ENCODE results near the gene HOXB2. TPM values are rescaled to one million over a fixed set of nuclear protein-coding genes. Genes with fewer than 3 reads are reported as not detected.

The HOXB2 gene
- total RNA-seq, 2 experiments from 2014 or later: 3.4 to 4.7 TPM

DNA sequence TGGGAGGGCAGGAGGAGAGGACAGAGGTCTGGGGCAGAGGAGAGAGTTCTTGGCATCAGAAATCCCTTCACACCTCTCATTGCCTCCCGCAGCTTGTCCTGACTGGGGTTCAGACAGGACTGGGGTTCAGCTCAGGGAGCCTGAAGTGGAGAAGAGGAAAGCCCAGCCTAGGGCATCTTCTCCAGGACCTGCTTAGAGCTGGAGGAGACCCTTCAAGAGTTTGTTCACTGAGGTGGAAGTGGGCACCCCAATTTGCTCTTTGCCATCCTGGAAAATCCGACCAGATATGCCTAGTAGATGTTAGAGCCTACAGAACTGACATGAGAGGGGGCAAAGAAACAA lies 43.1 kb upstream of the HOXB2 start:
- ChIA-PET POLR2A (no interaction called here), CTCF (interaction anchor here (0.6 to 2.0 kb wide), 8 partner anchors 20 to 507 kb away, joined by 3 to 8 read pairs (median 4); partner anchors contain the start of gene HOXB8)
- Mint-ChIP-seq H3K4me3 (no peak overlapping the region), H3K4me1 (peaks cover 50% of the 10 kb centered on the region), H3K9me3 (no peaks in the 10 kb centered on the region), H3K27ac (no peak overlapping the region), H3K36me3 (ENCODE audit: low read depth) (peaks cover 8% of the 10 kb centered on the region), H3K27me3 (peaks cover 97% of the 10 kb centered on the region)
- no peak for DNase-seq

- peaks cover 50% of the 10 kb centered on the region for H3K4me1 Mint-ChIP-seq
- DNase-seq: no peak
- ChIA-PET CTCF (interaction anchor here (0.9 to 2.0 kb wide), 9 partner anchors 20 to 506 kb away, joined by 3 to 8 read pairs (median 4); partner anchors contain the start of gene HOXB8), POLR2A (interaction anchor here (0.6 kb wide), 1 partner anchor 117 kb away, joined by 3 read pairs; no protein-coding TSS in a partner anchor)
- no peaks in the 10 kb centered on the region for H3K9me3 Mint-ChIP-seq
- no peak overlapping the region for H3K27ac Mint-ChIP-seq
- H3K4me3 Mint-ChIP-seq: no peak overlapping the region
- H3K36me3 Mint-ChIP-seq (ENCODE audit: low read depth): peaks cover 8% of the 10 kb centered on the region
- peaks cover 97% of the 10 kb centered on the region for H3K27me3 Mint-ChIP-seq
Observed at GRCh38 chr17:48587276-48588073, 42.6 kb upstream of the HOXB2 start.

GRCh38 chr17:48586355-48587258 lies 41.7 kb upstream of the HOXB2 start:
- CTCF ChIA-PET: interaction anchor here (0.9 to 2.0 kb wide), 7 partner anchors 19 to 278 kb away, joined by 3 to 8 read pairs (median 3); partner anchors contain the start of gene HOXB8
- no peak for DNase-seq
- Mint-ChIP-seq H3K4me3 (peak overlapping the region; percentile 83), H3K4me1 (peaks cover 50% of the 10 kb centered on the region), H3K36me3 (ENCODE audit: low read depth) (peaks cover 8% of the 10 kb centered on the region), H3K27ac (no peak overlapping the region), H3K27me3 (peaks cover 96% of the 10 kb centered on the region), H3K9me3 (no peaks in the 10 kb centered on the region)
- POLR2A ChIA-PET: no interaction called here

DNA sequence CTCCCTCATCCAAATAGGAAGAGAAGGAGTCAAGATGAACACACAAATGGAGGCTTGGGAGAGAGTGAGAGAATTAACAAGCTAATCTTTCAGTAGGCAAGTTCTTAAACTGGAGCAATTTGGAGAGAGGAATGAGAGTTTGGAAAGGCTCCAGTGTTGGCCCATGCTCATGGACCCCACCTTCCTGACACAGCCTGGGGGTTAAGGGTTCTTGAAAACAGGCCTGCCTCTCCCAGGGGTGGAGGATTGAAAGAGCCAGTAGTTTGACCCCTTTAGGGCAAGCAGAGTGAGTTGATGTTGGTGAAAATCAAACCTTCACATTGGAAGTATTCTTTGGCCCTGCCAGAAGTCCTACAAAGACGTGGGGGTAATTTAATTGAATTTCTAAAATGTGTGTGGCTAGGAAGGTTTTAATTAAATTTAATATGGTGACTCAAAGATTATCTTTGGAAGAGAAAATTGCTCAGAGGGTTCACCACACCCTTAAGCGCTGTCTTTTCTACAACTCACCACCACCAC lies 39.4 kb upstream of the HOXB2 start:
- Mint-ChIP-seq H3K27ac (no peak overlapping the region), H3K4me1 (peaks cover 66% of the 10 kb centered on the region), H3K4me3 (peak overlapping the region; percentile 17), H3K36me3 (ENCODE audit: low read depth) (peaks cover 7% of the 10 kb centered on the region), H3K27me3 (peaks cover 97% of the 10 kb centered on the region), H3K9me3 (no peaks in the 10 kb centered on the region)
- ChIA-PET POLR2A (no interaction called here), CTCF (interaction anchor here (1.2 to 1.6 kb wide), 2 partner anchors 9 to 80 kb away, joined by 3 to 6 read pairs; no protein-coding TSS in a partner anchor)
- DNase-seq: no peak

DNA sequence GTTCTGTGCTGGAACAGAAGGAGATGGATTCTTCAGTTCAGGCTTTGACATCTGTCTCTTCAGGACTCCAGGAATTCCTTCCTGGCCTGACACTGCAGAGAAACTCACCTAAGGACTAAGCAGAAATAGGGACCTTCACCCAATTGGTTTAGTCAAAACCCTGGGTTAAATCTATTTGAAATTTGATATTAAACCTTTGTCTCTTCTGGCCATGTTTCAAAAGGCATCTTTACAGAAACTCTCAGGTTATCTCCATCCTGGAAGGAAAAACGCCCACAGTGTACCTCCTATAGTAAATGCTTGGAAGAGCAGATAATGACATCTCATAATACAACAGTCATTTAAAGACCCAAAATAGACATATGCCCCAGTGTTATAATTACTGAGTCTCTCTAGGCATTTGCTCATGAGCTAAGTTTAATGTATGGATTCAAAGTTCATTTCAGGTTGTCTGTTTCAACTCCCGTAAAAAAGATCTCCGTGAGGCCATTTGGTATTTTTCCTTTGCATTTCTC lies 38.9 kb upstream of the HOXB2 start:
- CTCF ChIA-PET: interaction anchor here (1.1 to 1.6 kb wide), 4 partner anchors 9 to 245 kb away, joined by 3 to 6 read pairs (median 3); no protein-coding TSS in a partner anchor
- H3K9me3 Mint-ChIP-seq: no peaks in the 10 kb centered on the region
- H3K4me3 Mint-ChIP-seq: no peak overlapping the region
- peaks cover 97% of the 10 kb centered on the region for H3K27me3 Mint-ChIP-seq
- DNase-seq: no peak
- H3K4me1 Mint-ChIP-seq: peaks cover 71% of the 10 kb centered on the region
- H3K36me3 Mint-ChIP-seq (ENCODE audit: low read depth): peaks cover 11% of the 10 kb centered on the region
- H3K27ac Mint-ChIP-seq: no peak overlapping the region
- POLR2A ChIA-PET: interaction anchor here (0.5 kb wide), 1 partner anchor 495 kb away, joined by 5 read pairs; no protein-coding TSS in a partner anchor

- Mint-ChIP-seq H3K9me3 (no peaks in the 10 kb centered on the region), H3K27ac (no peak overlapping the region), H3K4me1 (peaks cover 70% of the 10 kb centered on the region), H3K27me3 (peaks cover 90% of the 10 kb centered on the region), H3K36me3 (ENCODE audit: low read depth) (peaks cover 13% of the 10 kb centered on the region), H3K4me3 (peak overlapping the region; percentile 51)
- no peak for DNase-seq
- POLR2A ChIA-PET: no interaction called here
- CTCF ChIA-PET: interaction anchor here (0.8 to 1.5 kb wide), 7 partner anchors 27 to 244 kb away, joined by 3 to 5 read pairs (median 3); partner anchors contain the start of gene HOXB9
Observed at GRCh38 chr17:48582750-48583069, 37.8 kb upstream of the HOXB2 start.

DNA sequence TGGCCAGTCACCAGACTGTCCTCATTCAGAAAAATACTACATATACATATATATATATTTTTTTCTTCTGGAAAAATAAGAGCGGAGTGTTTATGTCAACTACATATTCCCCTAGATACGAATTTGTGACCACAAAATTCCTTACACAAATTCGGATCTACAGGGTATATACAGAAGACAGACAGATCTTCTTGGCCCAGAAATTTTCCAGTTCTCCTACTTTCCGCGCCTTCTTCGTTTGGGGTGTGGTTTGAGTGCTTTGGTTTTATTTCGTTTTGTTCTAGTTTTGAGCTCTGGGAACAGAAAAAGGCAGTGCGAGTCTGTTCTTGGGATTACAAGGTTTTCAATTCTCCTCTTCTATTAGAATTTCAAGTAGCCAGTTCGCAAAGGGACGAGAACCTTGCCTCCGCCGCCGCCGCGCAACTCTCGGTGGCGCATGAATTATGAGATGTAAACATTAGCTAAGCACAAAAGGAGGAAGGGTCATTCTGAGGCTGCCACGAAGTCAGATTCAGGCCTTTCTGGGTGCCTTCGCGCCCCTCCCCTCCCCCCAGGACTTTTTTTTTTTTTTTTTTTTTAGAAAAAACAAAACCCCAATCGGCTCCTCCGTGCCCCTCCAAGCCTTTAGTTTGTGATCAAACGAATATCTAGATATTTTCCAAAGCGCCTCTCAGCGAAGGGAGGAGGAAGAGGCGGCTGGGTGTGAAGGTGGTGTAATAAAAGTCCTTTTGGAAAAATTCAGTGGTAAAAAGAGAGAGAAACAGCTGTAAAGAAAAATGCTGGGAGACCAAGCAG lies 35.0 kb upstream of the HOXB2 start:
- POLR2A ChIA-PET: interaction anchor here (0.7 kb wide), 1 partner anchor 33 kb away, joined by 3 read pairs; no protein-coding TSS in a partner anchor
- H3K27me3 Mint-ChIP-seq: peaks cover 69% of the 10 kb centered on the region
- CTCF ChIA-PET: no interaction called here
- peak overlapping the region; percentile 86 for H3K4me3 Mint-ChIP-seq
- H3K4me1 Mint-ChIP-seq: peaks cover 66% of the 10 kb centered on the region
- DNase-seq: no peak
- no peaks in the 10 kb centered on the region for H3K9me3 Mint-ChIP-seq
- H3K36me3 Mint-ChIP-seq (ENCODE audit: low read depth): peaks cover 14% of the 10 kb centered on the region
- no peak overlapping the region for H3K27ac Mint-ChIP-seq

DNA sequence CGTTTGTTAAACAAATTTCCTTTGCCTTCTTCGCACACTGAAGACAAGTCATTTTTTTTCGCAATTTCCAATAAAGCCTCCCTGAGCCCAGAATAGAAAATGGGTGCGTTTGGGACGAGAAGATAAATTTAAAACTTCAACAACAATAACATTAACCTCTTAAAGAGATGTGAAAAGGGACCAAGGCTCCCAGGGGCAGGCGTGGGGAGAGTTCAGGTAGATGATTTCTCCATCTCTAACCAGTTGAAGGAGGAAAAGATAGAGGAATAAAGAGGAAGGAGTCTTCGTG lies 34.5 kb upstream of the HOXB2 start:
- Mint-ChIP-seq H3K9me3 (no peaks in the 10 kb centered on the region), H3K4me1 (peaks cover 65% of the 10 kb centered on the region), H3K27me3 (peaks cover 64% of the 10 kb centered on the region), H3K27ac (no peak overlapping the region), H3K36me3 (ENCODE audit: low read depth) (peaks cover 14% of the 10 kb centered on the region), H3K4me3 (peak overlapping the region; percentile 86)
- DNase-seq: no peak
- CTCF ChIA-PET: no interaction called here
- POLR2A ChIA-PET: no interaction called here

DNA sequence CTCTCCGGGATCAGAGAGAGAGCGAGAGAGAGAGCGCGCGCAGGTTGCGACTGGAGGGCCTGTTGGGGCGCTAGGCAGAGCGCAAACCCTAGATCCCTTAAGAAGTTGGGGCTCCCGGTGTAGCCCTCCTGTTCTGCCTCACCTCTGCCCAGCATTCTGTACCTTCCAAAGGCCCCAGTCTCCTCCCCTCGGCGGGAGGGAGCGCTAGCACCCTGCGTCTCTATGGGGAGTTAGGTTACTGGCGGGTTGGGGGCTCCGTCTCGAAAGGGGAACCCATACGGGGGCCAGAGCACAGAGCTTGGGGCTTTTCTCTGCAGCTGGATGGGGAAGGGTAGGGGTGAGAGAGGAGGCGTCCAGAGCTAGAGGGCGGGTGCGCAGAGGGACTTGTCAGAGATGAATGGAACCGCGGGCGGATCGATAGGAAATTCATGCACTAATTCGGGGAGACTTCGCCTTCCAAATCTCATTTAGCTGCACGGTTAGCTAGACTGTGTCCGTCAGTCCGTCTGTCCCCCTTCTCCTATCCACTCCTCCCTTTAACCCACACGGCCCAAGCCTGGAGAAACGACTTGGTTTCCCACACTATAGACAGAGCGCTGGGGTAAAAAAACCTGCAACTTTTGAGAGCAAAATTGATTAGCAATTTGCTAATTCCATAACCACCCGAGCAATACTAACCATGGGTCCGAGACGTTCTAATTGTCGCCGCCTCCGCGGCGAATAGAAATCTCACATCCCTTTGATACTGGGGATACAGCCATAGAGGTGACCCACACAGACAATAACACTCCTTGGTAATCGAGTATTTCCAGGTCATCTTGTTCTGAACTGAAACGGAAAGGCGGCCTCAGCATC lies 33.9 kb upstream of the HOXB2 start:
- Mint-ChIP-seq H3K4me1 (peaks cover 65% of the 10 kb centered on the region), H3K4me3 (peak overlapping the region; percentile 86), H3K27me3 (peaks cover 59% of the 10 kb centered on the region), H3K27ac (peak overlapping the region; percentile 7), H3K9me3 (no peaks in the 10 kb centered on the region), H3K36me3 (ENCODE audit: low read depth) (peaks cover 14% of the 10 kb centered on the region)
- no peak for DNase-seq
- ChIA-PET POLR2A (no interaction called here), CTCF (interaction anchor here (0.6 kb wide), 1 partner anchor 151 kb away, joined by 3 read pairs; no protein-coding TSS in a partner anchor)

GRCh38 chr17:48577946-48578615 lies 33.2 kb upstream of the HOXB2 start, which contains the start of gene HOXB4:
Gene HOXB4 (minus strand): TSS chr17:48578350. CDS start chr17:48578319, 31 bp downstream.
- Mint-ChIP-seq H3K36me3 (ENCODE audit: low read depth) (peaks cover 14% of the 10 kb centered on the region), H3K4me1 (peaks cover 67% of the 10 kb centered on the region), H3K27me3 (peaks cover 56% of the 10 kb centered on the region), H3K9me3 (no peaks in the 10 kb centered on the region), H3K27ac (peak within 1 kb of the TSS; percentile 88), H3K4me3 (peak within 1 kb of the TSS; percentile 86)
- peak; percentile 76 for DNase-seq
- ChIA-PET CTCF (interaction anchor here (0.6 kb wide), 1 partner anchor 150 kb away, joined by 3 read pairs; no protein-coding TSS in a partner anchor), POLR2A (no interaction called here)

All from activated CD4-positive, alpha-beta T cell treated with anti-CD3 and anti-CD28 coated beads, Interleukin-2, amount 10 ng/mL, durations not matched to agents 7 days and 5 days (primary cell).